HG03521 (cell line): ENCODE measurements around the gene LDHAL6B.
A peak's percentile ranks its signal among the peaks of the same experiment; 100 is the strongest.
"Not testable (repeated sequence)": the region's sequence is repeated elsewhere in the genome, so short reads cannot be mapped to it uniquely, and the experiment has no call there.

ENCODE experiments used
- ATAC-seq: cut with Tn5 transposase; IDR thresholded peaks from one replicate; pipeline ENCODE4 v1.9.1; 2021; ENCODE audit warnings: mild to moderate bottlenecking, moderate library complexity; ENCODE audit not compliant: unreplicated experiment

The LDHAL6B gene

DNA sequence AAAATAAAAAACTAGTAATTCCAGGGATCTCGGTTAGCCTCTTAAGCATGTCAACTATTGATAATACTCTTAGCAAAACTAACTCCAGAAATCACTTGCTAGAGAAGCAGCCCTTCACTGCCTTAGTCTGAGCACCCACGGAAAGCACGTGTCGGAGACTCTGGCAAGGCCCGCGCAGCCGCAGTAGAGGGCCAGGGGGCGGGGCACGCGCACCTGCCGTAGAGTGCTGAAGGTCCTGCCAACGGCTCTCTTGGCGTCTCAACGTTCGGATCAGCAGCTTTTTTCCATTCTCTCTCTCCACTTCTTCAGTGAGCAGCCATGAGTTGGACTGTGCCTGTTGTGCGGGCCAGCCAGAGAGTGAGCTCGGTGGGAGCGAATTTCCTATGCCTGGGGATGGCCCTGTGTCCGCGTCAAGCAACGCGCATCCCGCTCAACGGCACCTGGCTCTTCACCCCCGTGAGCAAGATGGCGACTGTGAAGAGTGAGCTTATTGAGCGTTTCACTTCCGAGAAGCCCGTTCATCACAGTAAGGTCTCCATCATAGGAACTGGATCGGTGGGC lies at the start of gene LDHAL6B:
LDHAL6B (plus strand) TSS at position 221 of the 561 bp plus-strand sequence; CDS start at position 319, 98 bp downstream.
- ATAC-seq, result no peak

DNA sequence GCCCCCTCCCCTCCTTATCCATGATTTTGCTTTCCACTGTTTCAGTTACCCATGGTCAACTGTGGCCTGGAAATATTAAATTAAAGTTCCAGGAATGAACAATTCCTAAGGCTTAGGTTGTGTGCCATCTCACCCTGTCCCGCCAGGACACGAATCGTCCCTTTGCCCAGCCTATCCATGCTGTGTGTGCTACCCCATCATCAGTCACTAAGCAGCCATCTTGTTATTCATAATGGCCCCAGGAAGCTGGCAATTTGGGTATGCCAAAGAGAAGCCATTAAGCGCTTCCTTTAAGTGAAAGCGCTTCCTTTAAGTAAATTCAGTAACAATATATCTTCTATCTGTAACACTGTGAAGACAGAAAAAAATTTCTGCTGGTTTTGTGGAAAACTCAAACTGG lies 49.2 kb upstream of the LDHAL6B start:
- no peak for ATAC-seq

DNA sequence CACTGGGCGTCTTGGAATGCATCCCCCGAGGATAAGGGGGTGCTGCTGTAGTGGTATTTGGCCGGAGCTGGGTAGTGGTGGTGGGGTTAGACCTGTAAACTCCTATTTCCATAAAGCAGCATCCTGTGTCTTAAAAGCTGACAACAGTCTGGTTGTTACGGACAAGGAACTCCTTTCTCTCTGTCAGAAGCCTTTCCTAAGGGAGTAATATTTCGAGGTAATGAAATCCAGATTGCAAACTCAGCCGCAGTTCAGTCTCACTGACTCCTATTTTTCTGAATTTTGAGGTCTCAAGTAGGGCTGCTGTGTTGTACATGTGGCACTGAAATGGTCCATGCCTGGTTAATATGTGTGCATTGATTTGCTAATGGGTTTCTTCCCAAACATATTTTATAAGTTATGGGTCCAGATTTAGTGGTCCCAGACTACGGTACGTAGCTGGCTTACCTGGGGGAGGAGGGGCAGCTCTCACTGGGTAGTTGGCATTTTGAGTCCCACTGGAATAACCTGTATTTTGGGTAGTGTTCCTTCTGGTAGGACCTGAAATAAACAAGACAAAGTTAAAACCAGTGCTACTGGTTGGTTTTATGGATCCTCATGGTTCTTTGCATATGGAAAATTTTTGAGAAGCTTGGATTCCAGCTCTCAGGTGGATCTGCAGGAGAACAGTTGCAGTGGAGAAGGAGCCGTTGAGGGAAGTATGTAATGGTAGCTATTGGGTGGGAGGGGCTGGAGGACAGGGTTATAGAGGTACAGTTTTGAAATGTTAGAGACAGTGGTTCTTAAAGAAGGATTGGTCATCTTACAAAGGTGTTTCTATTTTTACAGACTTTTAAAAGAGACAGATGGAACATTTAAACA lies 48.6 kb upstream of the LDHAL6B start:
- no peak for ATAC-seq

DNA sequence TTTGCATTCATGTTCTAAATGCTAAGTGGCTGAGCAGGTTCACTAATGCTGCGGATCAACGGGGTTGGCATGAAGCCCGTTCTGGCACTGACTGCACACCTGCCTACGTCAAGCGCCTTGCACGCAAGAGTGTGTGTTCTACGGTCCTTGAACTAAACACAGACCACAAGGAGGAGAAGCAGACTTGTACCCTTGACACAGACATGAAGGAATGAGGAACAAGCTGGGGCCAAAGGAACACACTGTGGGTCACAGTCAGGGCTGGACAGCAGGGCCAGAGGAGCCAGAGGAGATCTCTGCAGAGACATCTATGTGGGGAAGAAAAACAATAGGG lies 48.0 kb upstream of the LDHAL6B start:
- no peak for ATAC-seq

DNA sequence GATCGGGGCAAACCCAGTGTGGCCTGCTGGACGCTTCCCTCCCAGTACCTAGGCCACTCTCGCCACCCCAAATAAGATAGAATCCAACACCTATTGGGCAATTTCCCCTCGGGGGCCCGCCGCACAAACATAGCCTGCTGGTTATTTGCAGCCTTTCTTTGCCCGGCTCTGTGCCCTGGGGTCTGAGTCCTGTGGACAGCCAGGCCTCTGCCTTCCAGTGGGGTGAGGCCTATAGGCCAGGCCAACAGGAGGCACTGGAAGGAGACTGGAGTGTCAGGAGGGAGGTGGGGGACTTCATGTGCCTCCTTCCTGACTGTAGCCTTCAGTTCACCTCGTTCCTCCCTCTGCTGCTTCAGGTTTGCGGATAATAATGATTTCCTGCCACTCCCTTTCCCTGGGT lies 47.4 kb upstream of the LDHAL6B start:
- no peak for ATAC-seq

DNA sequence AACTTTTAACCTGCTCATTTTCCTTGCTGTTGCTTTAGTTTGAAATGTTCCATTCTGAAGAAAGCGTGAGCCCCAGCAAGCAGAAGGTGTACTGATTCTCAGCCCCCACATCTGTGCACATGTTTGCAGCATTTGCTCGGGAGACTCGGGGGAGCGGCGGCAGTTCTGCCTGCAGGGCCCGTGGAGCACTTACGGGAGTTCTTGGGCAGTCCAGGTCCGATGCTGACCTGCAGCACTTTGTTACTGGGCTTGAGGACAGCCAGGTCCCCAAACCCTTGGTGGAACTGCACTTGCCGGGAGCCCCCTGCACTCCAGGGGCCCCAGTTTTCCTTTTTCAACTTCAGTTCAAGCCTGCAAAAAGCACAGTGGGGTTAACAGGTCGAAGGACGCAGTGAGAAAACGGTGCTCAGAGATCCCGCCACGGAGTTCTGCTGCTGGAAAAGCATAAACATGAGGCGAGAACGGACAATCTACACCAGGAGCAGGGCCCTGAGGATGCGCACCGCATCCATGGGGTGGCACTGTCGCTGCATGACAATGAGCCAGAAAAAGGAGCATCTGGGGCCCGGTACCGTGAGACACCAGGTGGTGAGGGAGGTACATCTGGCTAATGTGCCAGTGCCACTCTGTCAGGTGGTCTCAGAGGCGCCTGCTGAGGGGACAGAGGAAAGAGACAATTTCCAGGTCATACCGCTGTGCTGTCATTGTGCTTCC lies 45.6 kb upstream of the LDHAL6B start:
- ATAC-seq, result no peak

DNA sequence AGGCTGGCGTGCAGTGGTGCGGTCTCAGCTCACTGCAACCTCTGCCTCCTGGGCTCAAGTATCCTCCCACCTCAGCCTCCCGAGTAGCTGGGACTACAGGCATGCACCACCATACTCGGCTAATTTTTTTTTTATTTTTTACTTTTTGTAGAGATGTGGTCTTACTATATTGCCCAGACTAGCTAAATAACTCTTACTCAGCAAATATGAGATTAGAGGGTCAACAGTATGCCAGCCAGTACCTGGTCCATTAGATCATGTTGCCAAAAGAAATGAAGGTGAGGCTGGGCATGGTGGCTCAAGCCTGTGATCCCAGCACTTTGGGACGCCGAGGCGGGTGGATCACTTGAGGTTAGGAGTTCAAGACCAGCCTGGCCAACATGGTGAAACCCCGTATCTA lies 44.6 kb upstream of the LDHAL6B start:
- not testable (repeated sequence) for ATAC-seq

DNA sequence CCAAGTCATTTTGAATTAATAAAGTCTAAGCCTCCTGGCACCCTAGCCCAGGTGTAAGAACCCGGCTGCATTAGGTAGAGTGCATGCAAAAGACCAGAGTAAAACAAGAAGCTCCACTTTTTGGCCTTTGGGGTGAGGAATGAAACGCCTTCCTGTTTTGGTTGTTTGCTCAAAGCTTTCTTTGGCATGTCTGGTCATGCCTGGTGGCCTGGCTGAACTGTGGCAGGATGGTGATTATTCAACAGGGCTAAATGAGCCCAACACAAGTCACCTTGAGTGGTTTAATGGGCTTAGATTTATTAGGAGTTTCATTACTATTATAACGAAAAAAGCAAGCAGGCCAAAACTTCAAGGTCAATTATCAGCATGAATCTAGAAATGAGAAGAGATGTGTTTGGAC lies 40.9 kb upstream of the LDHAL6B start:
- no peak for ATAC-seq

DNA sequence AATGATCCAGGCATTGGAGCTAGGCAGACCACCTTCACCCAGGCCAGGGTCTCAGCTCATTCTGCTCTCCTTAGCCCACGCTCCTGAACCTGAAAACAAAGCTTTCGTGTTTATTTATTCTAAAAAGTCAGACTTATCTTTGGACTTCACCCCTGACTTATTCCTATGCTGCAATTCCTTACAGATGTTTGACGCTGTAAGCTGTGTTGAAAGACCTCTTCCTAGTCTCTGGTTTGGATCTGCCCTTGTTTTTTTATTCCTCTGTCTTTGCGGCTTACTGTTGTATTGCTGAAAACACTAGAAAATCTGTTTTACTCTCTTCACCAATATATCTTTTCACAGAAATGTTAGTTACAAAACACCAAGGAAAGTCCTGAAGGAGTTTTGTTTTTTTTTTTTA lies 40.5 kb upstream of the LDHAL6B start:
- no peak for ATAC-seq

DNA sequence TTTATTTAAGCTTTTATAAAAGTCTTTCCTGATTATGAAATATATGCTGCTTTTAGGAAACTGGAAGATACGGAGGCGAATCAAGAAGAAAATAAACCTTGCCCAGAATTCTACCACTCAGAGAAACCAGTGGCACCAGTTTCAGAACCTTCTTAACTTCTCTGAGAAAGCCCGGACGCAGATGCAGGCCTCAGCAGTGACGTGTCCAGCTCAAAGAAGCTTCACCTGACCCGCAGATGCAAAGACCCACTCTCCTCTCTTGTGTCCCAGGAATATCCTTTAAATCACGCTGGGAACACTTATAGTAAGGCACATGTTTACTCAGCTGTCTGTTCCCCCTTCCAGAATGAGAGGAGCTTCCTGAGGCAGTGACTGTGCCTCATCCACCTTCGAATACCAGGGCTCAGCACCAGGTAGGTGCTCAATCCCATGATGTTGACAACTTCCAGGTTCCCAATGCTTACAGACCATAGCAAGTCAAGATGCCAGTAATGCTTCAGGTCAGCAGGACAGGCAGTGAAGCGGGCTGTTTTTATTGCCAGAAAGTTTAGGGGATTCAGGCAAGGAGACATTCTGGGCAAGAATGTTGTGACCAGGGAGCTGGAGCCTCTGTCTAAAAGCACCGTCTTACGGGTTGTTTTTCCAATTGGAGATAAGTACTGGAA lies 39.9 kb upstream of the LDHAL6B start:
- ATAC-seq, result no peak

DNA sequence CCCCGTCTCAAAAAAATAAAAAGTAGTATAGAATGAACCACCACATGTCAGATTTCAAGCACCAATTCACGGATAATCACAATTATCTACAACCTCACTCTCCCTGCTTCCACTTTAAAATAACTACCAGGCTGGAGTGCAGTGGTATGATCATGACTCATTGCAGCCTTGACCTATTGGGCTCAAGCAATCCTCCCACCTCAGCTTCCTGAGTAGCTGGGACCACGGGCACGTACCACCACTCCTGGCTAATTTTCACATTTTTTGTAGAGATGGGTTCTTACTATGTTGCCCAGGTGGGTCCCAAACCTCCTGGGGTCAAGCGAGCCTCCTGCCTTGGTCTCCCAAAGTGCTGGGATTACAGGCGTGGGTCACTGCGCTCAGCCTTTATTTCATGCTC lies 38.1 kb upstream of the LDHAL6B start:
- ATAC-seq, result no peak

DNA sequence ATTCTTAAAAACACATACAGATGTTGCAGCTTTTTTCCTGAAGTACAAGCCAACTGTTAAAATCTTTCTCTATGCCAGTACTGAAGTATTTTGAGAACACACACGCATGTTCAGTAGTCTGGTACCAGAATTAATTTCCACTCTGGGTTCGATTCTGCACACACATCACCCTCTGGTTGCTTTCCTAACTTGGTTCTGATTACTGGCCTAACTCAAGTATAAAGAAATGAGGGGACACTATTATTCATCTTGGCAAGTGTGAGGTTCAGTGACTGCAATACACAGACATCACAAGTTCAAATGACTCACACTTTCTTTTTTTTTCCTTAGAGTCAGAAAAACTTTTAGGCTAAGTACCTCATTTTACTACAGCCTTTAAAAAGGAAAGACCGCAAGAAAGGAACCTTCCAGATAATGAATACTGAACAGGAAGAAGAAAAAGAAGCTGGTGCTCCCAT lies 37.4 kb upstream of the LDHAL6B start:
- ATAC-seq, result no peak

DNA sequence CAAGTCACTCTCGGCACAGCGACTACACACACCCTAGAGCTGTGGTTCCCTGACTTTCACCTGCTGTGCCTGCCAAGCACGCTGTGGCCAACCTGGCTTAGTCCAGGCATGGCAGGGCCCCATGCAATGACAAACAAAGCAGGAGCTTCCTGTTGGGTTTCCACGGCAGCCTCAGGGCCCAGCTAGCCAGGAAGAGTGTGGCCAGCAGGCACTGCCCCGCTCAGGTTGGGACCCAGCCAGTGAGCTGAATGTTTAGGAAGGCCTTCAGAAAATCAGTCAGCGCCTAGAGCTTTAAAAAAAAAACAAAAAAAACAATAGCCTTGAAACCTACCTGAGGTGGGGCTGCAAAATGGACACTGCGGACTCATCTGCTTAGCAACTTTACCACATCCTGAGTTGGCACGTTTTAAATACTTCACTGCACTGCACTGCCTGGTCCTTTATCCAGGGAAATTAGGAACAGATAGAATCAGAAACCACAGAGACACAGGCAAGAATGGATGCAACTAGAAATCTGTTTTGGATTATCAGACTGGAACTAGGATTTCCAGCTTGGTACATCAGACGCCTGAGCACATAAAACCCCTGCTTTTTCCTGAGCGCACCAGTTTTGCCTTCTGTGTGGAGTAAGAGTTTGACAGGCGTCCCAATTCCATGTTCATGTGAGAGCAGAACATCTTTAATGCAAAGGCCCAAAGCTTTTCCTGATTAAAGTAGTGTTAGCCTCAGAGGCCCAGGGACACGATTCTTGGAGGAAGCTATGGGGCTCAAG lies 36.2 kb upstream of the LDHAL6B start:
- no peak for ATAC-seq

DNA sequence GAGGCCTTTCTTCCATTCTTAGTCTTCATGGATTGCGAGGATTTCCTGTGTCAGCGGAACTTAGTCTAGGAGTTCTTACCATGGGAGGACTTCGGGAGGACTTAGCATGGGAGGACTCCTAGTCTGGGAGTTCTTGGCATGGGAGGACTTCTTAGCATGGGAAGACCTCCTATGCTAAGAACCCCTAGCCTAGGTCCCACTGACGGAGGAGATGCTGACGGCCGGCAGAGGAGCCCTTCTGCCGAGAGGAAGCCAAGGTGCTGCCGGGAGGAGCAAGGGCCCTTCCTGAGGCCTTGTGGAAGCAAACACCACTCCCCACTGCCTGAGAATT lies 35.6 kb upstream of the LDHAL6B start:
- ATAC-seq, result no peak

DNA sequence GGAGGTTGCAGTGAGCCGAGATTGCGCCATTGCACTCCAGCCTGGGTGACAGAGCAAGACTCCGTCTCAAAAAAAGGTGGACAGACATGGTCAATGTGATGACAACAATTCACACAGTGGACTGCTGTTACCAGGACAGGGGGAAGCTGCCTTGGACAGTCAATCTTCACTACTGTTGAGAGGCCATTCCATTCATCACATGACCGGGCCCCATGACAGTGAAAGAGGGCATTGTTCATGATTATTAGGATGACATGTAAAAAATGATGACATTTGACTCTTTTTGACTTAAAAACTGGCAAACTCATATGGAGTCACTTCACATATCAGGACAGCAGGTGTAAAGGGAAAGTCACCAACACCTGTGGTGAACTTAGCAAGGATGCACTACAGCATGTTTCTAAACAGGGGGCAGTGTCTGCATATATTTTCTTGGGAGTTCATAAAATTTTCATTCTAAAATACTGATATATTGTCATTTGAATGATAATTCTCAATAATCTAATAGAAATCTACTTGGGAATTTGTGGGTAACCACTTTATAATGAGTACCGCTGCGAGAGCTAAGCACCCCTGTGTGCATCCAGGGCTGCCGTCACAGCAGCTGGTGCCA lies 34.2 kb upstream of the LDHAL6B start:
- no peak for ATAC-seq

DNA sequence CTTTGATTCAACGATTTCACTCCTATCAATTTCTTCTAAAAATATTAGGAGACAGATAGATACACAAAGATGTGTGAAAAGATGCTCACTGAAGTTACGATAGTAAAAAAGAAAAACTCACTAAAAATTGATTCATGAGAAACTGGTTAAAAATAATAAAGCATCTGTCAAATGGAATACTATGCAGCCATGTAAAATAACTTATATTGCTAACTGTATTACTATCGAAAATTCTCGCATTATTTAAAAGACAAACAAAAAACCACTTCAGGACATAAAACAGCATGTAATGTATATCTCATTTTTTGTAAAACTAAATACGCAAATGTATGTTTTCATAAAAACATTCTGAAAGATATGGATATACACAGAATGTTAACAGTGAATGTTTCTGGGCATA lies 33.4 kb upstream of the LDHAL6B start:
- no peak for ATAC-seq

DNA sequence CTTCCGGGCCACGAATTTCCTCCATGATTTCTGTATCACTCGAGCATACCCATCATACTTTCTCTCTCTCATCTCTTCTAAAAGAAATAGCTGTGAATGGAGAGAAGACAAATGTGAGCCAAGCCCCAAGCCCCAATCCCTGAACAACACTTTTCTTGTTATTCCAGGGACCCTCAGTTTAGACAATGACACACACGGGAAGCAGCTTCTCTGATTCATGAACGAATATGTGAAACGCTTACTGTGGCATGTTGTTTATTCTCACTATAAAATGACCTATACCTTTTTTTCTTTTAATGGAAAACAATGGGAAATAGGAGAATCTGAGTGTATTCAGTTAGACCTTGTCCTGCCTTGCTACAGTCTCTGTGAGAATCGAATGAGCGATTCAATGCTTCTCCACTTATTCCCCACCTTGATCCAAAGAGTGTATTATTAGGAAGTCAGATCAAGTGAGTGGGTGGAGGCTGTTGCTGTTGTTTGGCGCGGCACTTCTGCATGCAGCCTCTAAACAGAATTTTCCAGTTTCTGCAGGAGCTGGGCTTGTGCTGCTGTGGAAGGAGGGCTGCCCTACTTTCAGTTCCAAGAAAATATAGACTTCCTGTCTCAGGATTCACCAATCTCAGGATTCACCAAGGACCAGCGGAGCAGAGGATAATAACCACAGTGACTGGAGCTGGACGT lies 32.4 kb upstream of the LDHAL6B start:
- no peak for ATAC-seq

DNA sequence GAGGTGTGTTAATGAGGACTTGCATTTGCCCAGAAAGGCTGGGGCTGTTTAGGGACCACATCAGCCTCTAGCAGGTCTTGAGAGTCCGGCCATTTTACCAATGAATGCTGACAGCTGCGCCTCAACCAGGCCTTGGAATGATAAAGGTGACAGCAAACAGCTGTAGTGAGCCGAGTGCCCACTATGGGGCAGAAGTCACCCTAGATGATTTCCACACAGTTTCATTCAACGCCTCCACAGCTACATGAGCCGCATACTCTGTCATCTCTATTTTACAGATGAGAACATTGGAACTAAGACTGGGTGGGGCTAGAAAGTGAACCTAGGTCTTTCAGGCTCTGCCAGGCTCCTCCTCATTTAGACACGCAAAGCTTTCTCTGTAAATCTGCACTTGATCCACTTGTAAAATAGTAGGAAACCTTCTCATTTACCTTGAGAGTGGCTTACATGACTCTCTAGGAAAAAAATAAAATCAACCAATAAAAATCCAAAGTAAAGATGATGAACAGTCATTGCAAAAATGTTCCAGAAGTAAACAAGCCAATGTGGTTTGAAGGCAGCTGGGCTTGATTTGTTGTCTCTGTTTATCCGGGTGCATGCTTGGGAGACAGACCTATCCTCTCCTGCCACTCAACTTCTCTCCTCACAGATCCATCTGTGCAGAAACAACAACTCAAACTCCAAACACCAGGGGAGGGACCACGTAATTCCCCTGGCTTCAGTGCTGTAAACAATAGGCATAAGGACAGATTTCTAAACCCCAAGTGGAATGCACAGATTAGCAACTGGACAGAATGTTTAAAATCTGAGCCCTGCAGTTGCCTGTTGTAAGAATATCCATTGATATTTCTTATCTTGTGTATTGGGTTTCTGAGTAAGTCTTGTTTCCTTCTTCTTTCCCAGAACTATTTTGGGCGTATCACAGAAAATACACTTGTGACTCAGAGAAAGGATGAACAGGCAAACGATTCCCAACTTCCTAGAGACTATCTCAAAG lies 31.5 kb upstream of the LDHAL6B start:
- ATAC-seq, result peak; percentile 50
